T-cell (primary cell): ENCODE data around the gene ART3. TPM values are rescaled to one million over a fixed set of nuclear protein-coding genes. Genes with fewer than 3 reads are reported as not detected.

Experiments
- ATAC-seq, 4 experiments: fragments of 200-7000 bp in 3 of 4; fragments of 150-1000 bp in 1 of 4; cut with Tn5 transposase; replicated peaks in 1 of 4; 1 replicate in 3 of 4; 2 replicates in 1 of 4; pipeline ENCODE4 v1.10.0; 2021; ENCODE audit warnings: moderate library complexity in 3 of 4, mild to moderate bottlenecking in 2 of 4, moderate number of reproducible peaks in 1 of 4
- CTCF ChIA-PET, 2 donors: fragments of 300-600 bp; sonication (Branson Sonifier 250); formaldehyde crosslinking; loops; one replicate each; lab custom pipeline; 2022; ENCODE audit warnings: antibody characterized with exemption in 2 of 2; lab: Charles Lee
- POLR2A ChIA-PET, 2 donors: fragments of 300-600 bp; sonication (Branson Sonifier 250); formaldehyde crosslinking; loops; one replicate each; lab custom pipeline; 2022; ENCODE audit warnings: antibody characterized with exemption in 2 of 2; lab: Charles Lee
- DNase-seq, 35 experiments: peaks; one replicate each; pipeline versions ENCODE4 v3.0.0 to v3.0.0-alpha.2; 2013 to 2023
- H3K27ac ChIP-seq: one replicate; pipeline ENCODE4 v1.5.1; 2013; ENCODE audit warnings: low read length
- H3K27me3 ChIP-seq, 2 experiments: replicated peaks in 1 of 2; 1 replicate in 1 of 2; 2 replicates in 1 of 2; pipeline versions ENCODE4 v1.6.1 to v1.7.0; 2013; ENCODE audit warnings: low read length in 1 of 2, mixed read lengths in 1 of 2; ENCODE audit not compliant: control insufficient read depth in 2 of 2, insufficient read depth in 2 of 2; ENCODE audit errors: extremely low read depth in 1 of 2
- H3K36me3 ChIP-seq, 2 donors: 1 replicate in 1 of 2; 2 replicates in 1 of 2; pipeline versions ENCODE4 v1.6.1 to v1.7.0; 2013; ENCODE audit warnings: low read length in 1 of 2; ENCODE audit not compliant: control insufficient read depth in 2 of 2, insufficient read depth in 1 of 2; ENCODE audit errors: extremely low read depth in 1 of 2
- H3K4me1 ChIP-seq, 2 experiments: 1 replicate in 1 of 2; 2 replicates in 1 of 2; pipeline versions ENCODE4 v1.6.1 to v1.7.0; 2013; ENCODE audit warnings: low read length in 2 of 2, mixed read lengths in 1 of 2; ENCODE audit not compliant: insufficient read depth in 2 of 2, control insufficient read depth in 1 of 2; ENCODE audit errors: extremely low read depth in 1 of 2
- H3K4me3 ChIP-seq, 2 donors: 1 replicate in 1 of 2; 2 replicates in 1 of 2; pipeline versions ENCODE4 v1.5.1 to v1.7.0; 2013; ENCODE audit warnings: mild to moderate bottlenecking in 2 of 2, low read length in 1 of 2, moderate library complexity in 1 of 2; ENCODE audit not compliant: control insufficient read depth in 1 of 2; ENCODE audit errors: extremely low read depth in 1 of 2
- H3K9me3 ChIP-seq: 2 replicates; pipeline ENCODE4 v1.7.0; 2013
- H3K27ac Mint-ChIP-seq, 2 donors: one replicate each; pipeline ENCODE4 v1.8.0; 2020 to 2021; ENCODE audit warnings: mild to moderate bottlenecking in 2 of 2, mixed read lengths in 2 of 2
- H3K27me3 Mint-ChIP-seq, 2 donors: one replicate each; pipeline ENCODE4 v1.8.0; 2021 to 2022; ENCODE audit warnings: mixed read lengths in 2 of 2
- H3K36me3 Mint-ChIP-seq: one replicate; pipeline ENCODE4 v1.8.0; 2021; ENCODE audit warnings: mixed read lengths
- H3K4me1 Mint-ChIP-seq, 3 donors: one replicate each; pipeline ENCODE4 v1.8.0; 2020 to 2022; ENCODE audit warnings: mixed read lengths in 3 of 3, mild to moderate bottlenecking in 1 of 3
- H3K4me3 Mint-ChIP-seq, 3 donors: one replicate each; pipeline ENCODE4 v1.8.0; 2020 to 2022; ENCODE audit warnings: mild to moderate bottlenecking in 3 of 3, mixed read lengths in 3 of 3, moderate library complexity in 3 of 3
- H3K9me3 Mint-ChIP-seq, 3 donors: one replicate each; pipeline ENCODE4 v1.8.0; 2020 to 2022; ENCODE audit warnings: mixed read lengths in 3 of 3
- WGBS: methylation state at CpG from one replicate; pipeline ENCODE4 v1.1.5; 2013; ENCODE audit warnings: missing lambda C conversion rate; ENCODE audit not compliant: insufficient coverage; 5-methylcytosine and 5-hydroxymethylcytosine counted together
- total RNA-seq, 35 experiments: library from RNA in 6 of 35; stranded (reverse) in 6 of 35; fragments of 120-200 nt in 1 of 35; gene quantifications; one replicate each; pipeline versions ENCODE4 v1.2.1 to v1.2.4 and lab custom pipeline; 2013 to 2026

Gene ART3
- total RNA-seq, 5 donors from 2014 or later (not counting 1 experiment from before 2014, with no cell fraction given): not detected

DNA sequence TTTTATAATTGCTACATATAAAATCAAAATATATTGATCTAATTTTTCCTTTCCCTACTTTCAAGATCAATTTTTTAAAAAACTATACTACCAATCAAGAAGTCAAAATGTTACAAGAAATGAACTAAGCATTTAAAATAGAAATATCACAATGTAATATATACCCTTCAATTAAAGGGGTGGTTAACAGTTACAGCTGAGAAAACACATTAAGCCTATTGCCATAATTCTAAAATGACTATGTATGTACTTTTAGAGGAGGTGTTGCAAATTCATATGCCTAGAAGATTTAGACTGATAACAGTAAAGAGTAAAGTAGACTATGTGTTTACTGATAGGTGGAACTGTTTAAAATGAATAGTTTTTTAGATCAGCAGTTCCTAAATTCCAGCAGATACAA is 70.0 kb downstream of the ART3 start:
- ATAC-seq (no peak), DNase-seq (no peak)
- Histone ChIP-seq H3K27me3 (no peaks in the 10 kb centered on the region), H3K4me3 (no peak overlapping the region), H3K9me3 (no peaks in the 10 kb centered on the region), H3K36me3 (peaks cover 0 to 36% of the 10 kb centered on the region in 2 donors), H3K4me1 (peaks cover 18 to 27% of the 10 kb centered on the region in 2 experiments), H3K27ac (no peak overlapping the region)
- Mint-ChIP-seq H3K36me3 (peaks cover 33% of the 10 kb centered on the region), H3K27me3 (no peaks in the 10 kb centered on the region), H3K4me1 (peaks cover 56 to 71% (median 59%) of the 10 kb centered on the region in 3 donors), H3K27ac (no peak overlapping the region), H3K4me3 (no peak overlapping the region), H3K9me3 (no peaks in the 10 kb centered on the region)
- ChIA-PET CTCF (no interaction called here), POLR2A (interaction anchor here in 1 of 2 donors (0.6 kb wide), 1 partner anchor 72 kb away, joined by 3 read pairs; no protein-coding TSS in a partner anchor)

DNA sequence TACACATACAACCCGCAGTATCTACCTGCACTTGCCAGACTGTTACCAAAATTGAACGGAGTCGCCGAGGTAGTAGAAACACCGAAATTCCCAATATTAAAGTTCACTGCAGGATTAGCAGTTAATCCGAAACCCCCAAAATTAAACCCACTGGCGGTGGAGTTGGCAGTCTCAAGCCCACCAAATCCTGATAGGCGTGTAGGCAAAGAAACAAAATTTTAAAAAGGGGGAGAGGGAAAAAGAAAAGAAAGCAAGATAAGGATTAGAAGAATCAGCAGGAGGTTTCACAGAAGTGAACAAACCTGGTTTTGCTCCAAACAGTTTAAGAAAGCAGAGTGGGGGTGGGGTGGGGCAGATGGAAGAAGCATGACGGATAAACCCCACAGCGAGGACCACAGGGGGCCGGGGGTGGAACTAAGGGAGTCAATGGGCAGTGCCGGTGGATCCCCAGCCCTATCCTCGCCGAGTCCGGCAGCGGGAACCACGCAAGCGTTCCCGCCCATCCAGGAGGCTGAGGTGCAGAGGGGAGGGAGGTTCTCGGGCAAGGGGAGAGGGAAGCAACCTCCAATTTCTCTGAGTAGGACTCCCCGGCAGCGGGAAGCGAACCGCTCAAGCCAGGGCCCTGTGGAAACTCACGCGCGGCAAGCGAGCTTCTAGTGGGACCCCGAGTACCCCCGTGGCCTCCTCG is 73.1 kb downstream of the ART3 start:
- no peaks in the 10 kb centered on the region for H3K27me3 ChIP-seq
- Mint-ChIP-seq H3K9me3 (no peaks in the 10 kb centered on the region), H3K27me3 (no peaks in the 10 kb centered on the region), H3K27ac (peak overlapping the region; percentile 93 to 98), H3K36me3 (peaks cover 9% of the 10 kb centered on the region), H3K4me3 (peak overlapping the region; percentile 90 to 97 (median 95)), H3K4me1 (peaks cover 46 to 56% (median 50%) of the 10 kb centered on the region in 3 donors)
- DNase-seq: peak in 19 of 35 experiments; percentile 0 to 16 (median 5)
- H3K27ac ChIP-seq: peak overlapping the region; percentile 87
- H3K4me1 ChIP-seq: peaks cover 18 to 27% of the 10 kb centered on the region in 2 experiments
- H3K4me3 ChIP-seq: peak overlapping the region; percentile 81 to 98
- WGBS: 1% methylated on average over 23 of the region's 31 CpGs
- H3K36me3 ChIP-seq: peaks cover 0 to 14% of the 10 kb centered on the region in 2 donors
- no peaks in the 10 kb centered on the region for H3K9me3 ChIP-seq
- peak in 3 of 4 experiments; percentile 25 to 29 (median 28) for ATAC-seq
- CTCF ChIA-PET: interaction anchor here (0.7 to 1.3 kb wide), 5 partner anchors 32 to 423 kb away, joined by 3 to 5 read pairs (median 3); partner anchors contain the start of genes SDAD1 (in 1 of the 2) and USO1 (in 1 of the 2)
- POLR2A ChIA-PET: interaction anchor here in 1 of 2 donors (0.6 to 0.8 kb wide), 2 partner anchors 65 to 157 kb away, joined by 3 read pairs; partner anchors contain the start of gene SCARB2

GRCh38 chr4:76148142-76148865 is 73.8 kb downstream of the ART3 start, which contains the start of gene NUP54:
Gene NUP54 (minus strand): TSS chr4:76148397. CDS start chr4:76148374, 23 bp downstream.
- Mint-ChIP-seq H3K36me3 (peaks cover 4% of the 10 kb centered on the region), H3K27me3 (no peaks in the 10 kb centered on the region), H3K4me3 (peak within 1 kb of the TSS; percentile 90 to 97 (median 95)), H3K9me3 (no peaks in the 10 kb centered on the region), H3K27ac (peak within 1 kb of the TSS; percentile 93 to 98), H3K4me1 (peaks cover 43 to 56% (median 46%) of the 10 kb centered on the region in 3 donors)
- CTCF ChIA-PET: interaction anchor here (0.7 to 1.3 kb wide), 6 partner anchors 31 to 424 kb away, joined by 3 to 5 read pairs (median 3); partner anchors contain the start of genes SDAD1 (in 1 of the 2) and USO1 (in 1 of the 2)
- H3K36me3 ChIP-seq: peaks cover 0 to 8% of the 10 kb centered on the region in 2 donors
- ATAC-seq (peak; percentile 99 to 100 (median 99)), DNase-seq (peak; percentile 89 to 96 (median 93))
- H3K9me3 ChIP-seq: no peaks in the 10 kb centered on the region
- WGBS: under 1% methylated on average over 38 of the region's 47 CpGs
- peak within 1 kb of the TSS; percentile 81 to 98 for H3K4me3 ChIP-seq
- H3K27ac ChIP-seq: peak within 1 kb of the TSS; percentile 87
- POLR2A ChIA-PET: interaction anchor here in 1 of 2 donors (0.6 to 1.1 kb wide), 3 partner anchors 29 to 156 kb away, joined by 3 read pairs; partner anchors contain the start of gene SCARB2
- peaks cover 18 to 27% of the 10 kb centered on the region in 2 experiments for H3K4me1 ChIP-seq
- no peaks in the 10 kb centered on the region for H3K27me3 ChIP-seq

GRCh38 chr4:76153356-76153755 is 78.8 kb downstream of the ART3 start:
- H3K4me1 ChIP-seq: peaks cover 4 to 8% of the 10 kb centered on the region in 2 experiments
- DNase-seq (no peak), ATAC-seq (no peak)
- ChIA-PET CTCF (no interaction called here), POLR2A (interaction anchor here in 1 of 2 donors (0.6 kb wide), 1 partner anchor 392 kb away, joined by 15 read pairs; no protein-coding TSS in a partner anchor)
- H3K4me3 ChIP-seq: no peak overlapping the region
- peaks cover 6 to 7% (median 6%) of the 10 kb centered on the region in 3 donors for H3K9me3 Mint-ChIP-seq
- H3K27me3 ChIP-seq: no peaks in the 10 kb centered on the region
- peaks cover 5% of the 10 kb centered on the region for H3K36me3 Mint-ChIP-seq
- H3K4me3 Mint-ChIP-seq: no peak overlapping the region
- H3K27me3 Mint-ChIP-seq: no peaks in the 10 kb centered on the region
- no peaks in the 10 kb centered on the region for H3K9me3 ChIP-seq
- no peak overlapping the region for H3K27ac Mint-ChIP-seq
- peaks cover 13 to 19% (median 16%) of the 10 kb centered on the region in 3 donors for H3K4me1 Mint-ChIP-seq
- H3K36me3 ChIP-seq: no peaks in the 10 kb centered on the region
- H3K27ac ChIP-seq: no peak overlapping the region
- no CpG with 5 or more reads among the region's 2 CpGs for WGBS

- no peaks in the 10 kb centered on the region for H3K27me3 Mint-ChIP-seq
- H3K4me3 Mint-ChIP-seq: no peak overlapping the region
- H3K36me3 Mint-ChIP-seq: peaks cover 20% of the 10 kb centered on the region
- Histone ChIP-seq H3K36me3 (no peaks in the 10 kb centered on the region), H3K27ac (no peak overlapping the region), H3K27me3 (no peaks in the 10 kb centered on the region), H3K9me3 (no peaks in the 10 kb centered on the region), H3K4me3 (no peak overlapping the region), H3K4me1 (no peaks in the 10 kb centered on the region)
- peaks cover 6 to 7% (median 6%) of the 10 kb centered on the region in 3 donors for H3K9me3 Mint-ChIP-seq
- DNase-seq: no peak
- POLR2A ChIA-PET: no interaction called here
- H3K4me1 Mint-ChIP-seq: no peaks in the 10 kb centered on the region
- H3K27ac Mint-ChIP-seq: no peak overlapping the region
- CTCF ChIA-PET: interaction anchor here in 1 of 2 donors (0.6 to 0.9 kb wide), 2 partner anchors 24 to 34 kb away, joined by 3 read pairs; no protein-coding TSS in a partner anchor
- ATAC-seq: no peak
- 75% methylated on average over 1 of the region's 3 CpGs for WGBS
Observed at GRCh38 chr4:76155979-76156378, 81.5 kb downstream of the ART3 start.

GRCh38 chr4:76156635-76157034 is 82.1 kb downstream of the ART3 start:
- H3K9me3 Mint-ChIP-seq: peaks cover 6 to 7% (median 6%) of the 10 kb centered on the region in 3 donors
- peaks cover 26% of the 10 kb centered on the region for H3K36me3 Mint-ChIP-seq
- Histone ChIP-seq H3K27me3 (no peaks in the 10 kb centered on the region), H3K4me3 (no peak overlapping the region), H3K4me1 (no peaks in the 10 kb centered on the region), H3K9me3 (no peaks in the 10 kb centered on the region), H3K27ac (no peak overlapping the region), H3K36me3 (peaks cover 0 to 4% of the 10 kb centered on the region in 2 donors)
- H3K27me3 Mint-ChIP-seq: no peaks in the 10 kb centered on the region
- WGBS: 75% methylated on average over 2 of the region's 2 CpGs
- DNase-seq (no peak), ATAC-seq (no peak)
- POLR2A ChIA-PET: no interaction called here
- no peaks in the 10 kb centered on the region for H3K4me1 Mint-ChIP-seq
- H3K27ac Mint-ChIP-seq: no peak overlapping the region
- CTCF ChIA-PET: no interaction called here
- H3K4me3 Mint-ChIP-seq: no peak overlapping the region
